ENCODE data around the gene USP30.

USP30 gene

GRCh38 chr12:109074866-109075265 lies 22.5 kb downstream of the USP30 start:
- no peaks in the 10 kb centered on the region for H3K9me2 ChIP-seq (replicated peaks; ENCODE audit: low read depth, low read length)
- peaks cover 18% of the 10 kb centered on the region for H3K36me3 ChIP-seq (ENCODE audit: insufficient read depth, low read length)
- no peak overlapping the region for H3K4me3 ChIP-seq (ENCODE audit: low read length, poor library complexity, severe bottlenecking)
- H3K79me2 ChIP-seq (ENCODE audit: insufficient read depth, low read length) = no peaks in the 10 kb centered on the region
- no peak overlapping the region for H3K4me2 ChIP-seq (ENCODE audit: low read depth, low read length, poor library complexity, severe bottlenecking)
- H3K4me1 ChIP-seq (ENCODE audit: insufficient read depth, low read length, poor library complexity, severe bottlenecking) = no peaks in the 10 kb centered on the region
- no peak for TF ChIP-seq EZH2phosphoT487 (IDR thresholded peaks at IDR 0.05; ENCODE audit: borderline replicate concordance)
- TF ChIP-seq CTCF (conservative IDR thresholded peaks at IDR 0.05; ENCODE audit: low read length) = no peak
- no peaks in the 10 kb centered on the region for H4K20me1 ChIP-seq (ENCODE audit: insufficient read depth, low read length, poor library complexity, severe bottlenecking)
- H3K27me3 ChIP-seq (ENCODE audit: insufficient read depth, low read length, poor library complexity, severe bottlenecking) = no peaks in the 10 kb centered on the region
- H3F3A ChIP-seq (ENCODE audit: low read depth) = no peaks in the 10 kb centered on the region
- no peak overlapping the region for H2AFZ ChIP-seq (ENCODE audit: low read length)
- no peaks in the 10 kb centered on the region for H3K9me3 ChIP-seq (ENCODE audit: insufficient read depth, low read depth, low read length)
- no peak overlapping the region for H3K9ac ChIP-seq (ENCODE audit: low read depth, low read length, poor library complexity, severe bottlenecking)

GRCh38 chr12:109082751-109083150 lies 30.4 kb downstream of the USP30 start:
- TF ChIP-seq EZH2phosphoT487 (IDR thresholded peaks at IDR 0.05; ENCODE audit: borderline replicate concordance) (no peak), CTCF (conservative IDR thresholded peaks at IDR 0.05; ENCODE audit: low read length) (no peak)
- Histone ChIP-seq H3K4me3 (ENCODE audit: low read length, poor library complexity, severe bottlenecking) (no peak overlapping the region), H3K9me2 (replicated peaks; ENCODE audit: low read depth, low read length) (no peaks in the 10 kb centered on the region), H3K79me2 (ENCODE audit: insufficient read depth, low read length) (no peaks in the 10 kb centered on the region), H3K36me3 (ENCODE audit: insufficient read depth, low read length) (peaks cover 63% of the 10 kb centered on the region), H4K20me1 (ENCODE audit: insufficient read depth, low read length, poor library complexity, severe bottlenecking) (no peaks in the 10 kb centered on the region), H3F3A (ENCODE audit: low read depth) (no peaks in the 10 kb centered on the region), H3K4me2 (ENCODE audit: low read depth, low read length, poor library complexity, severe bottlenecking) (no peak overlapping the region), H3K4me1 (ENCODE audit: insufficient read depth, low read length, poor library complexity, severe bottlenecking) (no peaks in the 10 kb centered on the region), H2AFZ (ENCODE audit: low read length) (no peak overlapping the region), H3K9ac (ENCODE audit: low read depth, low read length, poor library complexity, severe bottlenecking) (no peak overlapping the region), H3K27me3 (ENCODE audit: insufficient read depth, low read length, poor library complexity, severe bottlenecking) (no peaks in the 10 kb centered on the region), H3K9me3 (ENCODE audit: insufficient read depth, low read depth, low read length) (no peaks in the 10 kb centered on the region)

GRCh38 chr12:109084425-109084824 lies 32.0 kb downstream of the USP30 start:
- Histone ChIP-seq H3K4me3 (ENCODE audit: low read length, poor library complexity, severe bottlenecking) (no peak overlapping the region), H4K20me1 (ENCODE audit: insufficient read depth, low read length, poor library complexity, severe bottlenecking) (no peaks in the 10 kb centered on the region), H3K9me3 (ENCODE audit: insufficient read depth, low read depth, low read length) (no peaks in the 10 kb centered on the region), H3K79me2 (ENCODE audit: insufficient read depth, low read length) (peaks cover 4% of the 10 kb centered on the region; the same call in 1 of the 2 replicates), H3K9me2 (replicated peaks; ENCODE audit: low read depth, low read length) (no peaks in the 10 kb centered on the region), H2AFZ (ENCODE audit: low read length) (no peak overlapping the region), H3K4me2 (ENCODE audit: low read depth, low read length, poor library complexity, severe bottlenecking) (no peak overlapping the region), H3K9ac (ENCODE audit: low read depth, low read length, poor library complexity, severe bottlenecking) (no peak overlapping the region), H3K4me1 (ENCODE audit: insufficient read depth, low read length, poor library complexity, severe bottlenecking) (no peaks in the 10 kb centered on the region), H3K27me3 (ENCODE audit: insufficient read depth, low read length, poor library complexity, severe bottlenecking) (no peaks in the 10 kb centered on the region), H3F3A (ENCODE audit: low read depth) (no peaks in the 10 kb centered on the region), H3K36me3 (ENCODE audit: insufficient read depth, low read length) (peaks cover 74% of the 10 kb centered on the region)
- TF ChIP-seq EZH2phosphoT487 (IDR thresholded peaks at IDR 0.05; ENCODE audit: borderline replicate concordance) (no peak), CTCF (conservative IDR thresholded peaks at IDR 0.05; ENCODE audit: low read length) (no peak)

Data from Loucy (cell line).